ENCODE results near the gene JPH2.

GRCh38 chr20:44098256-44098630 lies 88.7 kb downstream of the JPH2 start:
- TF ChIP-seq CTCF (IDR thresholded peaks at IDR 0.05; ENCODE audit: insufficient read depth, low read depth, low read length) (no peak), EZH2 (IDR thresholded peaks at IDR 0.05; ENCODE audit: insufficient read depth, low read length) (no peak)
